ENCODE data around the gene ZNF565.
"Not testable (repeated sequence)": the region's sequence is repeated elsewhere in the genome, so short reads cannot be mapped to it uniquely, and the experiment has no call there.

ZNF565 gene

GRCh38 chr19:36210497-36210896 is 4.0 kb downstream of the ZNF565 start:
- no peak for DNase-seq

DNA sequence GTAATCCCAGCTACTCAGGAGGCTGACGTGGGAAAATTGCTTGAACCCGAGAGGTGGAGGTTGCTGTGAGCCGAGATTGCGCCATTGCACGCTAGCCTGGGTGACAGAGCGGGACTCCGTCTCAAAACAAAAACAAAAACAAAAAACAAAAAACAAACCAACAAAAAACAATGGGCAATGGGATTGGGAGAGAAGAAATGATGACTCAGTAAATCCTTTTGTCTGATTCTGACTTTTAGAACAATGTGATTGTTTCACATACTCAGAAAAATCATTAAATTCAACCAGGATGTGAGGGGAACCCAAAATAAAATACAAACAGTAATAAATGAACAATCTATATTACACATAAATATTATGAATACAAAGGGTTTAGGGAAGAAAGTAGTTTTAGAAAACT is 5.1 kb downstream of the ZNF565 start:
- DNase-seq: no peak

- DNase-seq: no peak
Observed at GRCh38 chr19:36207605-36208252, 6.7 kb downstream of the ZNF565 start.

DNA sequence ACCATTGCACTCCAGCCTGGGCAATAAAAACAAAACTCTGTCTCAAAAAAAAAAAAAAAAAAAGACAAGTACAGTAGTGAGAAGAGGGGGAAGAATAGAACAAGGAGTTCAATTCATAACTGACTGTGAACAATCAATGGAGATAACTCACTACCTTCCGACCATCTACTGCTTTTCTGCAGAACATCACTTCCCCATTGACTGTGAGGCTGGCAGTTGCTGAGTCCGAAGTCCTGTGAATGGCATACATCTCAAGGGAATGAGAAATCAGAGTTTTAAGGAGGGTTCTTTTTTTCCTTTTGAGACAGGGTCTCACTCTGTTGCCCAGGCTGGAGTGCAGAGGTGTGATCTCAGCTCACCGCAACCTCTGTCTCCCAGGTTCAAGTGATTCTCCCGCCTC is 11.2 kb downstream of the ZNF565 start:
- DNase-seq: no peak

- no peak for DNase-seq
Observed at GRCh38 chr19:36201684-36202083, 12.8 kb downstream of the ZNF565 start.

GRCh38 chr19:36198119-36198518 is 16.3 kb downstream of the ZNF565 start:
- DNase-seq: no peak

- DNase-seq: no peak
Observed at GRCh38 chr19:36196249-36196648, 18.2 kb downstream of the ZNF565 start.

- DNase-seq: not testable (repeated sequence)
Observed at GRCh38 chr19:36186722-36187121, 27.7 kb downstream of the ZNF565 start.

GRCh38 chr19:36183245-36183628 is 31.2 kb downstream of the ZNF565 start:
- DNase-seq: no peak

- DNase-seq: no peak
Observed at GRCh38 chr19:36182612-36183244, 31.7 kb downstream of the ZNF565 start.

DNA sequence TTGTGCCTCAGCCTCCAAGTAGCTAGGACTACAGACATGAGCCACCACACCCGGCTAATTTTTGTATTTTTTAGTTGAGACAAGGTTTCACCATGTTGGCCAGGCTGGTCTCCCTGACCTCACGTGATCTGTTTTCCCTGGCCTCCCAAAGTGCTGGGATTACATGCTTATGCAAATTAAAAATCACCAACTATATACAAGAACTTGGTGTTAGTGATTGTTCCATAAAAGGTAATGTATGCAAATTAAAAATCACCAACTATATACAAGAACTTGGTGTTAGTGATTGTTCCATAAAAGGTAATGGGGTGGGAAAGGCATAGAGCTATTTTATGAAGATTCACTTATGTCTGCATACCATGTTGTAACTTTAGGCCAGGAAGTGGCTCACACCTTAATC is 35.4 kb downstream of the ZNF565 start:
- DNase-seq: not testable (repeated sequence)

GRCh38 chr19:36173846-36174245 is 40.6 kb downstream of the ZNF565 start:
- DNase-seq: not testable (repeated sequence)

DNA sequence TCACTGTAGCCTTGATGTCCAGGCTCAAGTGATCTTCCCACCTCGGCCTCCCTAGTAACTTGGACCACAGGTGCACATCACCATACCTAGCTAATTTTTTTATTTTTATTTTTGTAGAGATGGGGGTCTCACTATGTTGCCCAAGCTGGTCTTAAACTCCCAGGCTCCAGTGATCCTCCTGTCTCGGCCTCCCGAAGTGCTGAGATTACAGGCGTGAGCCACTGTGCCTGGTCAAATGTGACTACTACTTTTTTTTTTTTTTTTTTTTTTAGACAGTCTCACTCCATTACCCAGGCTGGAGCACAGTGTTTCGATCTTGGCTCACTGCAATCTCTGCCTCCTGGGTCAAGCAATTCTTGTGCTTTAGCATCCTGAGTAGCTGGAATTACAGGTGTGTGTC is 41.6 kb downstream of the ZNF565 start:
- no peak for DNase-seq

GRCh38 chr19:36169084-36169760 is 45.2 kb downstream of the ZNF565 start:
- DNase-seq: no peak

DNA sequence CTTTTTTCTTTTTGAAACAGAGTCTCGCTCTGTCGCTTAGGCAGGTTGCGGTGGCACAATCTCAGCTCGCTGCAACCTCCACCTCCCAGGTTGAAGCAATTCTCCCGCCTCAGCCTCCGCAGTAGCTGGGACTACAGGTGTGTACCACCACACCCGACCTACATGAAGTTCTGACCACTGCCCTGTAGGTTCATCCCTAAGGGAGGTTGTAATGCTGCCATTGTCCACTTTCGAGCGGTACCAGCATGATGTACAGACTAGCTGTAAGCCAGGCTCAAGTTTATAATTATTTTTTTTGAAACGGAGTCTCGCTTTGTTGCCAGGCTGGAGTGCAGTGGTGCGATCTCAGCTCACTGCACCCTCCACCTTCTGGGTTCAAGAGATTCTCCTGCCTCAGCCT is 50.7 kb downstream of the ZNF565 start:
- no peak for DNase-seq

DNA sequence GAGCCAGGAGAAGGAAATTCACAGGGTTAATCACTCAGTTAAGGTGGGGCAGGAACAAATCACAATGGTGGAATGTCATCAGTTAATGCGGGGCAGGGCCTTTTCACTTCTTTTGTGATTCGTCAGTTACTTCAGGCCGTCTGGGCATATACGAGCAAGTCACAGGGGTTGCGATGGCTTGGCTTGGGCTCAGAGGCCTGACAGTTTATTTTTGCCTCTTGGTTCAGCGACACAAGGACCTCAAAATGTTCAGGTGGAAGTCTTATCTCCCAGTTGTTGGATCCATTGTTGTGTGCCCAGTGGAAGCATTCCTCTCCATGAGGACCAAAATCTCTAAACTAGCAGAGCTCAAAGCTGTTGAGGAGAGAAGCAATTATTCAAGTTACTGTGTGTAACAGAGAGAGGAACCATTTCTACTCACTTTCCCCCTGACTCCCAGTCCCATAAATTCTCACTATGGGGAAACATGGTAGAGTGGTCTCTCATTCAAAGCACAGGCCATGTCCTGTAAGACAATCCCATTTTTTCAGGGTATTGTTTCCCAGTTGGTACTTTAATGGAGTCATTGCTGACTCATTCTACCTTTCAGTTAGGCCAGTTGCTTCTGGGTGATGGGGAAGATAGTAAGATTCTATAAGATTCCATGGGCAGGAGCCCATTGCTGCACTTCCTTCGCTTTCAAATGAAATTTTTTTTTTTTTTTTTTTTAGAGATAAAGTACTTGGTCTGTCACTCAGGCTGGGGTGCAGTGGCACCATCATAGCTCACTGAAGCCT is 53.5 kb downstream of the ZNF565 start:
- DNase-seq: peak; percentile 3

GRCh38 chr19:36153126-36153525 is 61.3 kb downstream of the ZNF565 start:
- no peak for DNase-seq

GRCh38 chr19:36152352-36153091 is 61.9 kb downstream of the ZNF565 start, which contains the start of gene COX7A1:
TSS of gene COX7A1 (minus strand) at chr19:36152447. CDS start at chr19:36152407, 40 bp downstream.
- DNase-seq: no peak

GRCh38 chr19:36152019-36152351 is 62.5 kb downstream of the ZNF565 start:
- no peak for DNase-seq

- DNase-seq: no peak
Observed at GRCh38 chr19:36151144-36152018, 63.1 kb downstream of the ZNF565 start.

DNA sequence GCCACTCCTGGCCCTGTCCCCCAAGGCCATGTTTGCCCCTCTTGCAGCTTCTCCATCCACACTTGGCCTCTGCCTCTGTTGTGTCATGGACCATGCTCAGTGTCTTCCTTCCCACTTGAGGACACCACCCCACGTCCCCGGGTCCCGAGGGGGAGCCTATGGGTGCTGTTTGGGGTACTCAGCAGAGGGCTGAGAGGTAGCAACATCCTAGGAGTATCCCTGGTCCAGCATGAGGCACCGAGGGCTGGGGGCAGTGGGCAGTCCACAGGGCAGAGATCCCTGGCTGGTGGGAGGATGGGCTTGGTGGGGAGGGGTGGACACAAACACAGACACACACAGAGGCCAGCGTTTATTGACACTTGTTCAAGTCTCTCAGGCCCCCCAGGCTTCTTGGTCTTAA is 63.9 kb downstream of the ZNF565 start:
- DNase-seq: no peak
